ENCODE results near the gene LRCH1. TPM values are rescaled to one million over a fixed set of nuclear protein-coding genes. Genes with fewer than 3 reads are reported as not detected.

Gene LRCH1
- total RNA-seq, 1 experiment from 2014 or later, result 10.9 TPM

DNA sequence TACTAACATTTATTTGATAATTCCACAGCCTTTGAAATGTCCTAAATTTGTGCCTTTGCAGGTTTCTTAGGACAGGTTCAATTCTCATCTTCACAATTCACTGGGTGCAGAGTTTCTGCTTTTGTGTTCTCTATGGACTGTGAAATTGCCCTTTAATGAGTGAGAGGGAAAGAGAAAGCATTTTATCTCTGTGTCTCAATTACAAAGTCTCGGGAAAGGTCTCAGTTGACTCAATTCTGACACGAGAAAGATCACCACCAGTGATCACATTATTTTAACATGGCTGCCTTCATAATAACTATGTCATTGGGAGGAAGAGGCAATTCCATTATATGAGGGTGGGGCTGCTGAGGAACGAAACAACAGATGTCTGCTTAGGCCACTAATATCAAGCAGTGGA, 26.2 kb upstream of the LRCH1 start:
- Histone ChIP-seq H3K9me3 (replicated peaks) (no peaks in the 10 kb centered on the region), H3K27ac (no peak overlapping the region), H3K4me1 (no peaks in the 10 kb centered on the region), H3K36me3 (no peaks in the 10 kb centered on the region), H3K4me3 (no peak overlapping the region), H3K27me3 (no peaks in the 10 kb centered on the region)
- no peak for DNase-seq

DNA sequence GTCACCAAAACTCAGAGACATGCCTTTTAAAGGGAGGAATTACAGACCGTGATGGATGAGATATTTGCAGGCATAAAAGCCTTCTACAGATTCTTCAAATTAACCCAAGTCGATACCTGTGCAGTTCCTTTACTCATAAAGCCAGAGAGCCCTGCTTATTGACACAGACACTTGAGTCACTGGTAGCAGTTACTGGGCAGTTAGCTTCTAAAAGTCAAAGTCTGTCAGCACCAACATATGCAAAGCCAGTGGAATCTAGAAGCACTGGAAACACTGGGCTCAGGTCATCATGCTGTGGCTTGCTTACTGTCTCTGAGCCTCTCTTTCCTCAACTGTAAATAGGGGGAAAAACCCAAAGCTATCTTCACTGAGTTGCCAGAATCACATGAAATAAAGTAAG, 25.7 kb upstream of the LRCH1 start:
- no peaks in the 10 kb centered on the region for H3K4me1 ChIP-seq
- no peaks in the 10 kb centered on the region for H3K27me3 ChIP-seq
- H3K27ac ChIP-seq, result no peak overlapping the region
- no peak overlapping the region for H3K4me3 ChIP-seq
- no peak for DNase-seq
- H3K36me3 ChIP-seq, result no peaks in the 10 kb centered on the region
- no peaks in the 10 kb centered on the region for H3K9me3 ChIP-seq (replicated peaks)

DNA sequence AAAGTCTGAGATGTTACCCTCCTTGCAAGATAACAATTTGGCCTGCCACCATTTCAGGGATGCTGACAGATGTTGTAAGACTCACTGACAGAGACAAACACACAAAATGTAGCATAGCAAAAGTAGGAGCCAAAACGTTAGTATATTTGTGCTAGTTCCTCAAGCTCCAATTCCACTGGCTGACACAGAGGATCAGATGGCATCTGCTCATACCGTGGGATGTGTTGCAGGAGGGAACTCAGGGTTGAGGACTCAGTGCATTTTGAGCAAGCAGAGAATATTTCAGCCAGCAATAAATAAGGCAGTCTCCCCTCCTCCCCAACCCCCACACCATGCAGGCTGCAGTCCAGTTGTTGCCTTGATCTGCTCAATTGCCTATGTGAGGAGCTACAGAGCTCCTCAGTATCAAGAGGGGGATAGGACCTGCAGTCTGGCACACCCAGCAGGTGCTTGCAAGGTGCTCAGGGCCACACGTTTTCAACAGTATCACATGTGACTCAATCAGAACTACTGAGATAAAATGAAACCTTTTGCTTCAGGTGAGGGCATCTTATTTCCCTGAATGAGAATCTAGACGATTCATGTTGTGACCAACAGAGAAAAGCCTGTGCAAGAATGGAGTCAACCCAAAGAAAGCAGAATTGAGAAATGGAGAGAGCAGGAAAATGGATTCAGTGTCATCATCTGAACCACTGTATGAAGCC, 23.6 kb upstream of the LRCH1 start:
- H3K27me3 ChIP-seq, result no peaks in the 10 kb centered on the region
- H3K36me3 ChIP-seq, result no peaks in the 10 kb centered on the region
- H3K4me1 ChIP-seq, result no peaks in the 10 kb centered on the region
- no peak overlapping the region for H3K27ac ChIP-seq
- H3K9me3 ChIP-seq (replicated peaks), result no peaks in the 10 kb centered on the region
- DNase-seq, result no peak
- H3K4me3 ChIP-seq, result no peak overlapping the region

DNA sequence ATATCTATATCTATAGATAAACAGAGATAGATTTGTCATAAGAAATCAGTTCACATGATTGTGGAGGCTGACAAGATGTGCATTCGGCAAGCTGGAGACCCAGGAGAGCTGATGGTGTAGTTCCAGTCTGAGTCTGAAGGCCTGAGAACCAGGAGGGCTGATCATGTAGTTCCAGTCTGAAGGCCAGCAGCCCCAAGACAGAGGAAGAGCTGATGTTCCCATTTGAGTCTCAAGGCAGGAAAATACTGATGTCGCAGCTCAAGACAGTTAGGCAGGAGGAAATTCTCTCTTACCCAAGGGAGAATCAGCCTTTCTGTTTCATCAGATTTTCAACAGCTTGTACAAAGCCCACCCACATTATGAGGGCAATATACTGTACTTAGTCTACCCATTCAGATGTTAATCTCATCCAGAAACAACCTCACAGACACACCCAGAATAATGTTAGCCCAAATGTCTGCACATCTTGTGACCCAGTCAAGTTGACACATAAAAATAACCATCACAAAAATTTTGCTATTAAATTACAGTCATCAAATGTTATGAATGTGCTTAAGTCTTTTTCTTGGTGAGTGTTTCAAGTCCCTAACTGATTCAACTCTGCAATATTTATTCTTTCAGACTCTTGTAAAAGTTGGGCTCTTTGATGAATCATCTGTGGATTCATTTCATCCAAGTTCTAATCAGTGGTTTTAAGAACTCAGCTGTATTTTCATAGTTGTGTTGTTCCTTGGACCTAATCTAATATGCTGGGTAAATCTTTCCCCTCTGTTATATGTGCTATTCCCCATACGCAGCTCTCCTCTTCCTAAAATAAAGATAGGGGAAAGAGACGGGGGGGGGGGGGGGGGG, 22.7 kb upstream of the LRCH1 start:
- DNase-seq, result no peak
- Histone ChIP-seq H3K36me3 (no peaks in the 10 kb centered on the region), H3K27ac (no peak overlapping the region)

DNA sequence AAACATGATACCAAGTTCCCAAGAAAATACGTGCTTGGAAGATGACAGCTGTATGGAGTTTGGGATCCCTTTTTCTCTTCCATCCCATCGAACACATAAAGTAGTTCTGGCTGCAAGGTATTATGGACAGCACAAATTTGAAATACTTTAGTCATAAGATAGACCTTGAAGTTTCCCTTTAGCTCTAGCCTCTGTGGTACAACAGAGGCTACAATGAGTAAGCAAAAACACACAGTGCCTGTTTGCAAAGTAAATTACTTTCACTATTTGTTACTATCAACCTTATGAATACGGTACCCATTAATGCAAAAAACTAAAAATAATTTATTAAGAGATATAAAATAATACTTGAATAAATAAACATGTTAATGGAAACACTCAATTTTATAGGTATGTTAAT, 21.0 kb upstream of the LRCH1 start:
- no peak for DNase-seq
- no peaks in the 10 kb centered on the region for H3K36me3 ChIP-seq
- no peak overlapping the region for H3K4me3 ChIP-seq
- no peaks in the 10 kb centered on the region for H3K27me3 ChIP-seq
- no peaks in the 10 kb centered on the region for H3K4me1 ChIP-seq
- no peak overlapping the region for H3K27ac ChIP-seq
- H3K9me3 ChIP-seq (replicated peaks), result no peaks in the 10 kb centered on the region

More for the DNA sequence above, 22.7 kb upstream of the LRCH1 start:
- no peak overlapping the region for H3K4me3 ChIP-seq
- H3K9me3 ChIP-seq (replicated peaks), result no peaks in the 10 kb centered on the region
- H3K4me1 ChIP-seq, result no peaks in the 10 kb centered on the region
- H3K27me3 ChIP-seq, result no peaks in the 10 kb centered on the region

DNA sequence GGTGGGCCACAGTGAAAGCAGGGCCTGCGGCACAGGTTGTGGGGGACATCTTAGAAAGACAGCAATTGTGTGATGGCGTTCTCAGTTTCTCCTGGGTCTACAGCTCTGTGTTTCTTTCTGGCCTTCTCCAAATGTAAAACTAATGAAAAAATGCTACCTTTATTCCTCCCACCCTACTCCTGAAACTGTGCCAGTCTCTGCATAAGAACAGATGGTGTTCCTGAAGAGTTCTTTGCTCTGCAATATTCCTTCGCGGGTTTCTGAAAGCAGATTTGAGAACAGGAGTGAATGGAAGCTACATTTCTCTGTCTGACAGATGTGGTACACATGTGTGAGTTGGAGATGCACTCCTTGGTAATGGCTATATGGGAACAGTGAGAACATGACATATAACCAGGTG, 18.0 kb upstream of the LRCH1 start:
- Histone ChIP-seq H3K4me3 (no peak overlapping the region), H3K4me1 (no peaks in the 10 kb centered on the region), H3K9me3 (replicated peaks) (no peaks in the 10 kb centered on the region), H3K27me3 (no peaks in the 10 kb centered on the region), H3K27ac (no peak overlapping the region), H3K36me3 (no peaks in the 10 kb centered on the region)
- no peak for DNase-seq

DNA sequence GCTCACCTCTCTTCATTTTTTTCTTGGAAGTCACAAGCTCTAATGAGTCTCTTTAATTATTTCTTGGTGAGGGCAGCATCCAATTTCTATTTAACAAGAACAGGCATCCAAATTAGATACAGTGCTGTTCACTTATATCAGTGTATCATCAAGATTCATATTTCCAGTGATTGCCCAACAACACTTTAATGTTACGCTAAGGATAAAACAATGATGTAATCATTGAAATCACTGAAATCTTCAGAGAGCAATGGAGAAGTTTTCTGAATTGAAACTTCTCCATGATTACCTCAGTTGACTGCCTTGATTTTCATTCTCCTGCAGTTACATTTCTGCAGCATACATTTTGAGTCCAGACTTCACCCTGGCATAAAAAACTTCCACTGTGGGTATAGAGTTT, 17.1 kb upstream of the LRCH1 start:
- Histone ChIP-seq H3K36me3 (no peaks in the 10 kb centered on the region), H3K4me3 (no peak overlapping the region), H3K27me3 (no peaks in the 10 kb centered on the region), H3K27ac (no peak overlapping the region), H3K9me3 (replicated peaks) (no peaks in the 10 kb centered on the region), H3K4me1 (no peaks in the 10 kb centered on the region)
- no peak for DNase-seq

DNA sequence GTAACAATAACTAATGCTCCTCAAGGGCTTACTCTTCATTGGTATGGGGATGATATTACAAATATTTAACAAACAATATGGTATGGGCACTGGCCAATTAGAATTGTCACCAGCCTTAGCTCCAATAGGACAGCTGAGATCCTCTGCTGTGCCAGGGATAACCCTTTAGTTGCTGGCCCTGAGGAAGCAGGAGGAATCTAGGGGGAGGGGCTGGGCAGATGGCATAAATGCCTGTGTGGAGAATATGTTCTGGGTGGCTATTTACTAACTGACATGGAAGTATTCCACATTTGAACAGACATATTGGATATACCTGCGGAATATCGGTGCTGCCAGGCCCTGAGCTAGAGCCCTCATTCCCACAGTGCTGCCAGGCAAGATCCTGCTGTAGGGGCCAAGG, 16.6 kb upstream of the LRCH1 start:
- Histone ChIP-seq H3K9me3 (replicated peaks) (no peaks in the 10 kb centered on the region), H3K27ac (no peak overlapping the region)

DNA sequence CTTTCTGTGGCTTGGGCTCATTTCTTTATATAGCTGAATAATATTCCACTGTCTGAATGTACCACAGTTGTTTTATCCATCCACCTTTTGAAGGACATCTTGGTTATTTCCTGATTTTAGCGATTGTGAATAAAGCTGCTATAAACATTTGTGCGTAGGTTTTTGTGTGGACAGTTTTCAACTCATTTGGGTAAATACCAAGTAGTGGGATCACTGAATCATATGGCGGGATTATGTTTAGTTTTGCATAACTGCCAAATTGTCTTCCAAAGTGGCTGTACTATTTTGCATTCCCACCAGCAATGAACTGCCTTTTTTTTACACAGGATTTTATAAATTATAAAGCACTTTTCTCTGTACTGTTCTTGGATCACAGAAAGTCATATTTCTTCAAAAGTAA, 13.7 kb upstream of the LRCH1 start:
- no peak overlapping the region for H3K4me3 ChIP-seq
- no peak overlapping the region for H3K27ac ChIP-seq
- no peaks in the 10 kb centered on the region for H3K9me3 ChIP-seq (replicated peaks)
- H3K36me3 ChIP-seq, result no peaks in the 10 kb centered on the region
- H3K4me1 ChIP-seq, result no peaks in the 10 kb centered on the region
- H3K27me3 ChIP-seq, result no peaks in the 10 kb centered on the region
- no peak for DNase-seq

More for the DNA sequence above, 16.6 kb upstream of the LRCH1 start:
- H3K4me1 ChIP-seq, result no peaks in the 10 kb centered on the region
- no peaks in the 10 kb centered on the region for H3K36me3 ChIP-seq
- no peak overlapping the region for H3K4me3 ChIP-seq
- no peaks in the 10 kb centered on the region for H3K27me3 ChIP-seq
- DNase-seq, result no peak

DNA sequence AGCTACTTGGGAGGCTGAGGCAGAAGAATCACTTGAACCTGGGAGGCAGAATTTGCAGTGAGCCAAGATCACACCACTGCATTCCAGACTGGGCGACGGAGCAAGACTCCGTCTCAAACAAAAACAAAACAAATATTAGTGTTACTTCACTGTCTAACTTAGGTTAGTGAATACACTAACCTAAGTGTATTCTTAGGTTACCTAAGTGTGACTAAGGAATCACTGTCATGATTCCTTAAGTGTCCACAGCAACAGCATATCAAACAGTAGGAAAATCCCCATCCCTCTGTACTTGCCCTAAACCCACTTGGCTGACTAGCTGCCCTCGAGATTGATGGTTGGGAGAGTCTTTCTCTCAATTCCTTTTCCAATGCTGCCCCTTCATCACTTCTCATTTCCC, 11.8 kb upstream of the LRCH1 start:
- DNase-seq, result no peak
- no peaks in the 10 kb centered on the region for H3K27me3 ChIP-seq
- no peaks in the 10 kb centered on the region for H3K9me3 ChIP-seq (replicated peaks)
- H3K36me3 ChIP-seq, result no peaks in the 10 kb centered on the region
- H3K4me3 ChIP-seq, result no peak overlapping the region
- no peak overlapping the region for H3K27ac ChIP-seq
- no peaks in the 10 kb centered on the region for H3K4me1 ChIP-seq

DNA sequence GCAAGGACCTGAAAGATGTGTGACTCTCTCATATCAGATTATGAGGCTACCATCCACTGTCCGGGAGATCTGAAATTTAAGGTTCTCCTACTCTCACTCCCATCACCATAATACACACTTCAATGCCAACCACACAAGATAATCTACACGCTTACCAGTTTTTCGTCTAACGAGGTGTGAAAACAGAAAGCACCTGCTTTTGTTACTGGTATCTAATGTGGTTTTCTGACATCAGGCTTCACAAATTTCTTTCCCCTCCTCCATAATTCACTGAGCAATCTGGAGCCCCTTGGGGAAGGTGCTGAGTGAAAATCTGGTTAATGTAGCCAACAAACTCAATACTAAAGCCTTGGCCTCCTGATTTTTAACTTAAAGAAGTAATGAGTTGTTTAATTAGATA, 10.1 kb upstream of the LRCH1 start:
- H3K4me1 ChIP-seq, result no peaks in the 10 kb centered on the region
- no peaks in the 10 kb centered on the region for H3K36me3 ChIP-seq
- DNase-seq, result no peak
- no peaks in the 10 kb centered on the region for H3K9me3 ChIP-seq (replicated peaks)
- no peak overlapping the region for H3K27ac ChIP-seq
- H3K27me3 ChIP-seq, result no peaks in the 10 kb centered on the region
- H3K4me3 ChIP-seq, result no peak overlapping the region

DNA sequence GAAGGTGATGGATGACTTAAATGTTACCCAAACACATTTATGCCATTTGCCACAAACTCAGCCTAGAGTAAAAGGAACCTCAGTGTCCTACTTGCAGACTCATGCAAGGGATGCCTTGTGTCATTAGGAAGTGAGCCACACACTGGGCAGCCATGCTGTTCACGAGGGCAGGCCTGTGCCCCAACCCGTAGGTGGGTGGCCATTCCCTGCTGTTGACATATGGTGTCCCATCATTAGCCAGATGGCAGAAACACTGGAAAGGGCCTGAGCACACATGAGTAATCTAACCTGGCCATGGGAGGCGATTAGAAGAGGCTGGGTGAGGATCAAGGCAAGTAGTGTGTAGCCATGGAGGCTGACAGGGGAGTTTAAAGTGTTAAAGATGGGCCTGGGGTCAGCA, 9.7 kb upstream of the LRCH1 start:
- Histone ChIP-seq H3K9me3 (replicated peaks) (no peaks in the 10 kb centered on the region), H3K36me3 (no peaks in the 10 kb centered on the region), H3K27ac (no peak overlapping the region), H3K4me1 (no peaks in the 10 kb centered on the region), H3K27me3 (no peaks in the 10 kb centered on the region), H3K4me3 (no peak overlapping the region)
- no peak for DNase-seq

DNA sequence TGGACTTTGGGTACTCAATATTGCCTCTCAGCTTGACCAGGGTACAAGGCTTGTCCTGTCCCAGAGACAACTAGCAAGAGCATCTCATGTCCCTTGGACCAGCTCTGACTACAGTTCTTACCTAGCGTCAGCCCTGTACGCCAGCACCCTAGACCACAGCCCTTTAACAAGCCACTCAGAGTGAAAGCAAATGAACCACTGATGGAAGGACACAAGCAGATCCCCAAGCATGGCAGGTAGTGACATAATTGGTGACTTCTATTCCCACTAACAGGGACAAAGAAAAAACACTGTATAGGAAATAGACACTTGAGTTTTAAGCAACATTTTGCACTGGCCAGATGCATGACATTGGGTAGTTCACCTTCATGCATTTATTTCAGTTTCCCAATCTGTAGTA, 8.8 kb upstream of the LRCH1 start:
- no peaks in the 10 kb centered on the region for H3K9me3 ChIP-seq (replicated peaks)
- H3K4me3 ChIP-seq, result no peak overlapping the region
- H3K36me3 ChIP-seq, result no peaks in the 10 kb centered on the region
- no peak overlapping the region for H3K27ac ChIP-seq
- H3K27me3 ChIP-seq, result no peaks in the 10 kb centered on the region
- H3K4me1 ChIP-seq, result no peaks in the 10 kb centered on the region
- DNase-seq, result no peak

DNA sequence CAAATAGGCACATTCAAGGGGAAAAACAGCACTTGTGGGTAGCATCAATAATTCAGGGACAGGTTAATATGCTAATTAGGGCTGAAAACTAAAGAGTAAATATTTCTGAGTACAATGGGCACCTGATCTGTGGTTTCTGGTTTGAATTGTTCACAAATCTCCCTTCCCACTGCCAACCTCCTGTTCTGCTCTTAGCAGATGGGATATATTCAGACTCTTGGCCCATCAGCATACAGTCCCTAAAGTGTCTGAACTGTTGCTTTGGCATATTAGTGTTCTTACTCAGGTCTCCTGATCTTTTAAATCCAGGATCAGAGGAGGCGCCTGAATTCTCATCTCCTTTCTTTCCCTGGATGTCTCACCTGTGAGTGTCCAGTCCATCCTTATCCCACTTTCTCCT, 8.2 kb upstream of the LRCH1 start:
- Histone ChIP-seq H3K36me3 (no peaks in the 10 kb centered on the region), H3K27me3 (no peaks in the 10 kb centered on the region), H3K27ac (no peak overlapping the region), H3K4me3 (no peak overlapping the region), H3K4me1 (no peaks in the 10 kb centered on the region), H3K9me3 (replicated peaks) (no peaks in the 10 kb centered on the region)
- no peak for DNase-seq

DNA sequence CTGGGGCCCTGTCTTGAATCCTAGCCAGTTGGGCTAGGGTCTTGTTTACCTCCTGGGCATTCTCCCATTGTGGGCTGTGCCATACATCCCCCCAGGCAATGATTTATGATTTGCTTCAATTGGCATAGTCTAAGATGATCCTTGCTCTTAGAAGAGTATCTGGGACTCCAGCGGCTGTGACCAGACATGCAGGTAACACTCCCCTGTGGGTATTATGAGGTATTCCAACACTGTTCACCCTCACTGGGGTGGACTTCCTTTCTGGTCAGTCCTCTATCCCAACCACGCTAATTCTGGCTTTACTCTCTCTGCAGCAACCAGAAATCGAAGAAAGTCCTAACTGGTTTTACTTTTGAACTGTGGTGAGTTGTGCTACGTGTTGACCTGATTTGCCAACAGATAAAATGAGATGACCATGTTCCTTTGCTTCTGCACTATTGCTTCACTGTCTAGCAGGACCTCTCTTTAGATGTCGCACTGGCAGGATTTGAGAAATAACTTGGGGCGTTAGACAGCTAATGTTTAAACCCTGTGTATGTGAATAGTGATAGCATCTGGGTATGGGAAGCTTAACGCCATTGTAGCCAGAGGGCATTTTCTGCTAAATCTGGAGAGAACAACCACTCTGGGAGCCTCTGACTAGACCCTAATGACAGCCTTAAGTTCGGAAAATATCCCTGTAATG, 6.7 kb upstream of the LRCH1 start:
- Histone ChIP-seq H3K9me3 (replicated peaks) (no peaks in the 10 kb centered on the region), H3K4me3 (no peak overlapping the region), H3K27ac (no peak overlapping the region)

More for the DNA sequence above, 6.7 kb upstream of the LRCH1 start:
- Histone ChIP-seq H3K36me3 (no peaks in the 10 kb centered on the region), H3K27me3 (no peaks in the 10 kb centered on the region), H3K4me1 (no peaks in the 10 kb centered on the region)
- peak in 1 of 2 experiments; percentile 6 for DNase-seq
